ENCODE results near the gene ZBTB2.
A peak's percentile ranks its signal among the peaks of the same experiment; 100 is the strongest.

ZBTB2 gene

DNA sequence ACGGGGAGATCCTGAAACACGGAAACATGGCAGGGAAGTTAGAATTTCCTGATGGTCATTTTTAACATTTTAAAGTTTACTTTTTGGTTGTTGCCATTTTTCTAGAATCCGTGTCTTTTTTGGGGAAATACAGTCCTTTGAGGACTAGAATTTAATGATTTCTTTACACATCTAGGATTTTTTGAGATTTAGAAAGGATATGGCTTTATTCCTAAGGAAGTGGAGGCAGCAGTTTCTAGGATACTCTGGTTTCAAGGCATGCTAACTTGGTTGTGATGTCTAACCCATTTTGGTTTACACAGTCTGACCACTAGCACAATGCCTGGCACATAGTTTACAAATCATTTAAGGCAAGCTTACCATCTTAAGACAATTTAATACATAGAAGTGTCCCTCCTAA is 1.1 kb upstream of the ZBTB2 start:
- Histone ChIP-seq H3K9me3 (no peaks in the 10 kb centered on the region), H3K4me3 (ENCODE audit: low read depth in 1 of 2, low read length in 1 of 2) (peak overlapping the region; percentile 74 to 90), H3K4me1 (ENCODE audit: control insufficient read depth in 1 of 2, insufficient read depth in 1 of 2, low read depth in 1 of 2, low read length in 1 of 2) (peaks cover 36 to 41% of the 10 kb centered on the region in 2 experiments), H3K27ac (peak overlapping the region; percentile 99), H3K27me3 (no peaks in the 10 kb centered on the region), H3K36me3 (peaks cover 3% of the 10 kb centered on the region)
- TF ChIP-seq, protein P1, sequence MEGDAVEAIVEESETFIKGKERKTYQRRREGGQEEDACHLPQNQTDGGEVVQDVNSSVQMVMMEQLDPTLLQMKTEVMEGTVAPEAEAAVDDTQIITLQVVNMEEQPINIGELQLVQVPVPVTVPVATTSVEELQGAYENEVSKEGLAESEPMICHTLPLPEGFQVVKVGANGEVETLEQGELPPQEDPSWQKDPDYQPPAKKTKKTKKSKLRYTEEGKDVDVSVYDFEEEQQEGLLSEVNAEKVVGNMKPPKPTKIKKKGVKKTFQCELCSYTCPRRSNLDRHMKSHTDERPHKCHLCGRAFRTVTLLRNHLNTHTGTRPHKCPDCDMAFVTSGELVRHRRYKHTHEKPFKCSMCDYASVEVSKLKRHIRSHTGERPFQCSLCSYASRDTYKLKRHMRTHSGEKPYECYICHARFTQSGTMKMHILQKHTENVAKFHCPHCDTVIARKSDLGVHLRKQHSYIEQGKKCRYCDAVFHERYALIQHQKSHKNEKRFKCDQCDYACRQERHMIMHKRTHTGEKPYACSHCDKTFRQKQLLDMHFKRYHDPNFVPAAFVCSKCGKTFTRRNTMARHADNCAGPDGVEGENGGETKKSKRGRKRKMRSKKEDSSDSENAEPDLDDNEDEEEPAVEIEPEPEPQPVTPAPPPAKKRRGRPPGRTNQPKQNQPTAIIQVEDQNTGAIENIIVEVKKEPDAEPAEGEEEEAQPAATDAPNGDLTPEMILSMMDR (IDR thresholded peaks at IDR 0.05): no peak

DNA sequence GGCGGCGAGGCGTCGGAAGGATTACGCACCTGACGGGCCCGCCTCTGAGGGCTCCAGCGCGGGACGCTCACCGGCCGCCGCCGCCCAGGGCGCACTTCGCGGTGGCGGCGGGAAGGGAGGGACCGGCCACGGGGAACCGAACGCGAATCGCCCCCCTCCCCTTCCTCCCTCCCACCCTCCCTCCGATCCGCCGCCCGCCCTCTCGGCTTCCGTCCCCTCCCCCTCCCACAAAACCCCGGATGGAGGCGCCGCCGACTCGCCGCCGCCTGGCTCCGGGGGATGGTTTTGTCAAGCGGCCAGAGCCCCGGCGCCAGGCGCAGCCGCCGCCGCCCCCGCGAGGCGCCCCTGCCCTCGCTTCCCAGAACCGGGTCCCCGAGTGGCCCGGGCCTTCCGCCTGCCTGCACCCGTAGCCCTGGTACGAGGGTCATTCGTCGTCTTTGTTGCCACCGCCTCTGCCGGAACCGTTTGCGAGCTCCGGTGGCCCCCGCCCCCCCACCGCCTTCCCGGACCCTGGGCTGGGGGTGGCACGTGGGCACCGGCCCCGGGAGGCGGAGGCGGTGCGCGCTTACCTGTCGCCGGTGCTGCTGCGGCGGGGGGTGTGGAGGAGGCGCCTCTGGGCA is 398 bp downstream of the ZBTB2 start:
- H3K36me3 ChIP-seq: peaks cover 3% of the 10 kb centered on the region
- TF ChIP-seq, protein P1 (IDR thresholded peaks at IDR 0.05): peak; percentile 8
- H3K9me3 ChIP-seq: no peaks in the 10 kb centered on the region
- H3K4me1 ChIP-seq (ENCODE audit: control insufficient read depth in 1 of 2, insufficient read depth in 1 of 2, low read depth in 1 of 2, low read length in 1 of 2): peaks cover 36 to 41% of the 10 kb centered on the region in 2 experiments
- peak overlapping the region; percentile 74 to 90 for H3K4me3 ChIP-seq (ENCODE audit: low read depth in 1 of 2, low read length in 1 of 2)
- H3K27me3 ChIP-seq: no peaks in the 10 kb centered on the region
- H3K27ac ChIP-seq: peak overlapping the region; percentile 99

DNA sequence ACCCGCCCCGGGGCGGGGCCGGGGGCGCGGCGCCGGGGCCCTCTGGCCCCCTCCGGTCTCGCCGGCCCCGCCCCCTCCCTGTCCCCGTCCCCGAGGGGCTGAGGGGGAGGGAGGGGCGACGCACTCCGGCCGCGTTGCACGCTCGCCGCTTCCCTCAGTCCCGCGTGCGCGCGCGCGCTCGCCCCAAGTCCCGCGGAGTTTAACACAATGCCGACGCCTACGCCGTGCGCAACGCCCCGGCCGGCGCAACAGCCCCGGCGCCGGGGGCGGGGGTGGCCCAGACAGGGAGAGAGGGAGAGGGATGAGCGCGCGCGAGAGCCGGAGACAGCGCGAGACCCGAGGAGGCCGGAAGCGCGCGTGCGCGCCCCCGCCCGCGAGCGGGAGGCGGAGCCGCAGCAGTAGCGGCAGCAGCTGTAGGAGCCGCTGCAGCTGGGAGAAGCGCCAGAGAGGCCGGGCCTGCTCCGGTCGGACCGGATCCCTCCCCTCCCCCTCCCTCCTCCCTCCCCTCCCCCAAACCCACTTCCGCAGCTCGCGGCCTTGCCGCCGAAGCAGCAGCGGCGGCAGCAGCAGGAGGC is 996 bp downstream of the ZBTB2 start:
- H3K9me3 ChIP-seq: no peaks in the 10 kb centered on the region
- H3K4me1 ChIP-seq (ENCODE audit: control insufficient read depth in 1 of 2, insufficient read depth in 1 of 2, low read depth in 1 of 2, low read length in 1 of 2): peaks cover 36 to 41% of the 10 kb centered on the region in 2 experiments
- peak overlapping the region; percentile 99 for H3K27ac ChIP-seq
- H3K27me3 ChIP-seq: no peaks in the 10 kb centered on the region
- TF ChIP-seq, protein P1 (IDR thresholded peaks at IDR 0.05): peak; percentile 58
- H3K36me3 ChIP-seq: no peaks in the 10 kb centered on the region
- peak overlapping the region; percentile 74 to 90 for H3K4me3 ChIP-seq (ENCODE audit: low read depth in 1 of 2, low read length in 1 of 2)

DNA sequence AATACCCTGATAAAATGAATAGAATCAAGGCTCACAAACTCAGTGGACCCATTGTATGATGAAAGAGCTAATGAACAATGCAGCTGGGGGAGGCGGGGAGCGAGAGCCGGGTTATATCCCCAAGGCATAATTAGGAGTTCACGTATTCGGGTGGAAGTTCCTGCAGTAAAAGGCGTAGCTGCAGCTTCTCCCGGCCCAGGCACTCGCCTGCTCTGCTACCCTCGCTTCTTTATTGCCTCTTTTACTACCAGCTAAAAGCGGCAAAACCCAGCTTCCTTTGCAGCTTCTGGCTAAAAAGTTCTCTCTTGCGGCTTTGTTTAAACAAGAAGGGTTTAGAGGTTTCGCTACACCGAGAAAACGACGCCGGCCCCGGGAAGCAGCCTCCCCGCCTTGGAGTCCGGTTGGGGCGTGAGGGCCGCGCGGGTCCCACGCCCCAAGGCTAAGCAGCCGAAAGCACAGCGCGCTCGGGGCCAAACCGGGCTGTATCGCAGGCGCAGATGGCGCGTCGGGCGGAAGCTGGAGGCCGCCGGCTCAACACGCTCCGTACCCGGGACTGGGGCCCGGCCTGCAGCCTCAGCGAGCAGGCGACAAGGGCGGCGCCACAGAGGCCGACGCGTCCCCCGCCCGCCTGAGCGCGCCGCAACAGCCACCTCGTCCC is 1.6 kb downstream of the ZBTB2 start:
- Histone ChIP-seq H3K4me3 (ENCODE audit: low read depth in 1 of 2, low read length in 1 of 2) (peak overlapping the region; percentile 74 to 90), H3K27ac (peak overlapping the region; percentile 99), H3K36me3 (no peaks in the 10 kb centered on the region), H3K9me3 (no peaks in the 10 kb centered on the region), H3K27me3 (no peaks in the 10 kb centered on the region), H3K4me1 (ENCODE audit: control insufficient read depth in 1 of 2, insufficient read depth in 1 of 2, low read depth in 1 of 2, low read length in 1 of 2) (peaks cover 36 to 41% of the 10 kb centered on the region in 2 experiments)
- TF ChIP-seq, protein P1 (IDR thresholded peaks at IDR 0.05): no peak

DNA sequence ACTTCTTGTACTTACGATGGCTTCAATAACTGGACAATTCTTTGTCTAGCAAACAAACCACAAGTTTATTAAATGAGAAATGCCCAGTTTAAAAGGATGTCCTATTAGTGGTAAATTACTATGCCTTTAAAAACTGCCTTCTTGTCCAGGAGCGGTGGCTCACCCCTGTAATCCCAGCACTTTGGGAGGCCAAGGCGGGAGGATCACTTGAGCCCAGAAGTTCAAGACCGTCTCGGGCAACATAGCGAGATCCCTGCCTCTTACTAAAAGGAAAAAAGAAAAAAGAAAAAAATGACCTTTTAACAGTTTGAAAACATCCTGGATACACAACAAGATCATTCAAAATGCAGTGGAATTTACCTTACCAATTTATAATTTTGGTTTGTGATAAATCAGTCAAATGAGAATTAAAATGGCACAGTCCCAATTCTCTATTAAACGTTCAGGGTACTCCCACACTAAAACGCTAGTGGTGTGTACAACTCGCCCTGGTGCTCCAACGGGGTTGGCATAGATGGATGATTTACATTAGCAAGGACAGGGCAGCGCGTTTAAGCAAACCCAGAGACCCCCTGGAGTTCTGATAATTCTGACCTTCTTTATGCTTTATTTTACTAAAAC is 2.3 kb downstream of the ZBTB2 start:
- Histone ChIP-seq H3K36me3 (no peaks in the 10 kb centered on the region), H3K27me3 (no peaks in the 10 kb centered on the region), H3K27ac (peak overlapping the region; percentile 99), H3K4me1 (ENCODE audit: control insufficient read depth in 1 of 2, insufficient read depth in 1 of 2, low read depth in 1 of 2, low read length in 1 of 2) (peaks cover 36 to 41% of the 10 kb centered on the region in 2 experiments), H3K4me3 (ENCODE audit: low read depth in 1 of 2, low read length in 1 of 2) (peak overlapping the region; percentile 74 to 90), H3K9me3 (no peaks in the 10 kb centered on the region)
- TF ChIP-seq, protein P1 (IDR thresholded peaks at IDR 0.05): no peak
